ENCODE measurements around the gene CD99. TPM values are rescaled to one million over a fixed set of nuclear protein-coding genes. Genes with fewer than 3 reads are reported as not detected.

CD99 gene
- total and polyA plus RNA-seq, 2 donors (not counting 1 experiment from before 2014, with no cell fraction given) = 70.7 to 133 TPM

- DNase-seq (peak; percentile 20), ATAC-seq (ENCODE audit: low read depth) (no peak)
- TF ChIP-seq EZH2 (IDR thresholded peaks at IDR 0.05; ENCODE audit: borderline replicate concordance, insufficient read depth, low read depth, low read length, poor library complexity, severe bottlenecking) (no peak), CTCF (IDR thresholded peaks at IDR 0.05) (no peak)
- Histone ChIP-seq H2AFZ (ENCODE audit: insufficient read depth, low read depth, low read length, poor library complexity, severe bottlenecking) (no peak overlapping the region), H3K79me2 (ENCODE audit: control insufficient read depth, insufficient read depth, low read length) (no peaks in the 10 kb centered on the region), H3K4me1 (ENCODE audit: control insufficient read depth in 2 of 2, insufficient read depth in 2 of 2, low read length in 2 of 2) (no peaks in the 10 kb centered on the region), H4K20me1 (ENCODE audit: control insufficient read depth, insufficient read depth, low read length, poor library complexity, severe bottlenecking) (no peaks in the 10 kb centered on the region), H3K9me3 (ENCODE audit: control extremely low read depth in 1 of 3, control insufficient read depth in 2 of 3, insufficient read depth in 1 of 3, low read length in 2 of 3) (no peaks in the 10 kb centered on the region), H3K9ac (ENCODE audit: low read length) (no peak overlapping the region), H3K36me3 (replicated peaks in 1 of 2; ENCODE audit: control extremely low read depth in 1 of 2, control insufficient read depth in 1 of 2, extremely low read depth in 1 of 2, insufficient read depth in 2 of 2, low read length in 1 of 2) (no peaks in the 10 kb centered on the region), H3K4me2 (replicated peaks; ENCODE audit: low read depth, low read length, poor library complexity, severe bottlenecking) (no peak overlapping the region), H3K27me3 (replicated peaks in 1 of 4; ENCODE audit: control extremely low read depth in 1 of 4, control insufficient read depth in 3 of 4, insufficient read depth in 4 of 4, low read length in 3 of 4) (no peaks in the 10 kb centered on the region), H3K27ac (ENCODE audit: low read length in 2 of 2) (no peak overlapping the region), H3K4me3 (ENCODE audit: control extremely low read depth in 1 of 5, extremely low read depth in 1 of 5, insufficient read depth in 1 of 5, low read depth in 2 of 5, low read length in 4 of 5) (no peak overlapping the region)
- intact Hi-C loops (cut with micrococcal nuclease) = no loop called here
- H3K4me3 Mint-ChIP-seq = no peak overlapping the region
- CTCF ChIA-PET = no interaction called here
- H3K27ac Mint-ChIP-seq = peak overlapping the region; percentile 7
- WGBS (ENCODE audit: insufficient coverage) = 66% methylated on average over 4 of the region's 5 CpGs
- H3K9me3 Mint-ChIP-seq (ENCODE audit: insufficient read depth) = no peaks in the 10 kb centered on the region
- H3K4me1 Mint-ChIP-seq = peaks cover 8% of the 10 kb centered on the region
- no peaks in the 10 kb centered on the region for H3K27me3 Mint-ChIP-seq
- POLR2A ChIA-PET = no interaction called here
These were observed 32.4 kb upstream of the CD99 start for GRCh38 chrX:2658585-2659292.

DNA sequence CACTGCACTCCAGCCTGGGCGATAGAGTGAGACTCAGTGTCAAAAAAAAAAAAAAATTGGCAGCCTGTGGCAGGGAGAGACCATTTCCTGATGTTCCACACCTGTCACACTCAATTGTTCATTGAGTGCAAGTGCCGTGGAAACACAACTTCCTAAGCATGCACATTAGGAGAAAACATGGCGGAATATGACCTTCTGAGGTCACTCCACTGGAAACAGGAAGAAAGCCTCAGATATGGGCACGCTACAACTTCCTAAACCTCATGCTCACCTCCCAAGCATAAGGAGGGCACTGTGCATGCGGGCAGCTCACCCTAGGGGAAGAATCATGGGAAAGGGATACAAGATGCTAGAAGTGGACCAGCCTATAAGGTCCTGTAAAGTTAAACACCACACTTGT, 28.5 kb upstream of the CD99 start:
- WGBS (ENCODE audit: insufficient coverage) = 92% methylated on average over 3 of the region's 5 CpGs
- no peak overlapping the region for H3K9ac ChIP-seq (ENCODE audit: low read length)
- ATAC-seq (ENCODE audit: low read depth) = no peak
- ChIA-PET POLR2A (no interaction called here), CTCF (no interaction called here)
- no peak overlapping the region for H3K27ac ChIP-seq (ENCODE audit: low read length in 2 of 2)
- Mint-ChIP-seq H3K9me3 (ENCODE audit: insufficient read depth) (no peaks in the 10 kb centered on the region), H3K27me3 (no peaks in the 10 kb centered on the region), H3K4me1 (peaks cover 15% of the 10 kb centered on the region), H3K4me3 (no peak overlapping the region), H3K27ac (no peak overlapping the region)
- intact Hi-C loops (cut with micrococcal nuclease) = no loop called here
- no peak overlapping the region for H3K4me3 ChIP-seq (ENCODE audit: control extremely low read depth in 1 of 5, extremely low read depth in 1 of 5, insufficient read depth in 1 of 5, low read depth in 2 of 5, low read length in 4 of 5)
- no peaks in the 10 kb centered on the region for H3K79me2 ChIP-seq (ENCODE audit: control insufficient read depth, insufficient read depth, low read length)
- H3K27me3 ChIP-seq (replicated peaks in 1 of 4; ENCODE audit: control extremely low read depth in 1 of 4, control insufficient read depth in 3 of 4, insufficient read depth in 4 of 4, low read length in 3 of 4) = no peaks in the 10 kb centered on the region
- no peaks in the 10 kb centered on the region for H4K20me1 ChIP-seq (ENCODE audit: control insufficient read depth, insufficient read depth, low read length, poor library complexity, severe bottlenecking)
- H3K4me2 ChIP-seq (replicated peaks; ENCODE audit: low read depth, low read length, poor library complexity, severe bottlenecking) = no peak overlapping the region
- DNase-seq = no peak
- no peaks in the 10 kb centered on the region for H3K36me3 ChIP-seq (replicated peaks in 1 of 2; ENCODE audit: control extremely low read depth in 1 of 2, control insufficient read depth in 1 of 2, extremely low read depth in 1 of 2, insufficient read depth in 2 of 2, low read length in 1 of 2)
- TF ChIP-seq EZH2 (IDR thresholded peaks at IDR 0.05; ENCODE audit: borderline replicate concordance, insufficient read depth, low read depth, low read length, poor library complexity, severe bottlenecking) = no peak
- TF ChIP-seq CTCF (IDR thresholded peaks at IDR 0.05) = no peak
- peaks cover 0 to 4% of the 10 kb centered on the region in 2 donors for H3K4me1 ChIP-seq (ENCODE audit: control insufficient read depth in 2 of 2, insufficient read depth in 2 of 2, low read length in 2 of 2)
- H3K9me3 ChIP-seq (ENCODE audit: control extremely low read depth in 1 of 3, control insufficient read depth in 2 of 3, insufficient read depth in 1 of 3, low read length in 2 of 3) = no peaks in the 10 kb centered on the region
- H2AFZ ChIP-seq (ENCODE audit: insufficient read depth, low read depth, low read length, poor library complexity, severe bottlenecking) = no peak overlapping the region

Data from B cell (primary cell).